HG02970 (cell line): Measurements from ENCODE around the gene TJP3.

Source experiments
- ATAC-seq: cut with Tn5 transposase; IDR thresholded peaks from one replicate; pipeline ENCODE4 v1.9.1; 2021; ENCODE audit warnings: mild to moderate bottlenecking, moderate library complexity, moderate number of reproducible peaks; ENCODE audit not compliant: unreplicated experiment, low FRiP score

Gene TJP3

DNA sequence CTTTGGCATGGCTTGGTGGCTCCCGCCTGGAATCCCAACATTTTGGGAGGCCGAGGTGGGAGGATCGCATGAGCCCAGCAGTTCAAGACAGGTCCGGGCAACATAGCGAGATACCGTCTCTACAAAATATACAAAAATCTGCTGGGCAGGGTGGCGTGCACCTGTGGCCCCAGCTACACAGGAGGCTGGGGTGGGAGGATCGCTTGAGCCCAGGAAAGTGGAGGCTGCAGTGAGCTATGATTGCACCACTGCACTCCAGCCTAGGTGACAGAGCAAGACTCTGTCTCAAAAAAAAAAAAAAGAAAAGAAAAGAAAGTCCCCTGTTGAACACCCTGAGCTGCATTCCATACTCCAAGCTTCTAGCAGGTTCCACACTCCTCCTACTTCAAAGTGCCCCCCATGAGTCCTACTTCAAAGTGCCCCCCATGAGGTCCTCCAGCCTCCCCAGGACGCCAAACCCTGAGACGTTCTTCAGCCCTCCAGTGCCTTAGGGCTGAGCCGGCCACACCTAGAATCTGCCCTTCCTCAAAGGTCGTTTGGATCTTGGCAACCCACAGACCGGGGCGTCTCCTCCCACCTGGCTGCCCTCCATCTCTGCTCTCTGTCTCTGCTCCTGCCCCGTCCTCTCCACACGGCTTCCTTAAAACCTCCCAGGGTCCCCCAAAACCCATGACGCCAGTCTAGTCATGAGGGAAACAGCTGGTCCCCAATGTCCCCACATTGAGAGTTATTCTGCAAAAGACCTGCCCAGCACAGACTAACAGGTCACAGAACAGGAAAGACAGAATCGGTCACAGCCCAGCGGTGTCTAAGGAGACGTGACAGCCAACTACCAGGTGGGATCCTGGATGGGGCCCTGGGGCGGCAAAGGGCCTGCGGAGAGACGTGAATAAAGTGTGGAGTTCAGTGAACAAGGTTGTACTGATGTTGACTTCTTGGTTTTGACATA is 4.8 kb downstream of the TJP3 start:
- ATAC-seq: no peak

DNA sequence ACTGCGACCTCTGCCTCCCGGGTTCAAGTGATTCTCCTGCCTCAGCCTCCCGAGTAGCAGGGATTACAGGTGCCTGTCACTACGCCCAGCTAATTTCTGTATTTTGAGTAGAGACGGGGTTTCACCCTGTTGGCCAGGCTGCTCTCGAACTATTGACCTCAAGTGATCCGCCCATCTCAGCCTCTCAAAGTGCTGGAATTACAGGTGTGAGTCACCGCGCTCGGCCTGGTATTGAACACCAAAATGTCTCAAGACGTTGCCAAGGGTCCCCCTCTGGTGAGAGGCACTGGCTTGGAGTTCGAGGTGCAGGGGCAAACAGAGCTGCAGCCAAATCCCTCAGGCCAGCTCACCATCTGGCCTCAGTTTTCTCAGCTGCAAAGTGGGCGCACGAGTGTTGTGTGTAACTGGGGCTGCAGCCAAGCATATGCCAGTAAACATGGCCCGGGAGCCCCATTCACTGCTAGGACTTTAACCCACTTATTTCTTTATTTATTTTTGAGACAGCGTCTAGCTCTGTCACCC is 8.0 kb downstream of the TJP3 start:
- ATAC-seq: no peak

DNA sequence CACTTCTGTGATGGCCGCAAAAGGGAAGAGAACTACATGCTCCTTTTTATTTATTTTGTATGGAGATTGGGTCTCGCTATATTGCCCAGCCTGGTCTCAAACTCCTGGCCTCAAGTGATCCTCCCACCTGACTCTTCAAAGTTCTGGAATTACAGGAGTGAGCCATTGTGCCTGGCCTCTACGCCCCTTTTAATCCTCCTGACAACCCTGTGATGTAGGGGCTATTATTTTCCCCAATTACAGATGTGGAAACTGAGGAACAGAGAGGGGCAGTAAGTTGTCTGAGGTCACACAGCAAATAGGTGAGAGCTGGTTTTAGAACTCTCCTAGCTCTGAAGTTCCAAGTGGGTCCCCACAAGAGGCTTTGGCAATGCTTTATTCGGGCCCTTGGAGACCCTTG is 11.7 kb downstream of the TJP3 start:
- no peak for ATAC-seq

DNA sequence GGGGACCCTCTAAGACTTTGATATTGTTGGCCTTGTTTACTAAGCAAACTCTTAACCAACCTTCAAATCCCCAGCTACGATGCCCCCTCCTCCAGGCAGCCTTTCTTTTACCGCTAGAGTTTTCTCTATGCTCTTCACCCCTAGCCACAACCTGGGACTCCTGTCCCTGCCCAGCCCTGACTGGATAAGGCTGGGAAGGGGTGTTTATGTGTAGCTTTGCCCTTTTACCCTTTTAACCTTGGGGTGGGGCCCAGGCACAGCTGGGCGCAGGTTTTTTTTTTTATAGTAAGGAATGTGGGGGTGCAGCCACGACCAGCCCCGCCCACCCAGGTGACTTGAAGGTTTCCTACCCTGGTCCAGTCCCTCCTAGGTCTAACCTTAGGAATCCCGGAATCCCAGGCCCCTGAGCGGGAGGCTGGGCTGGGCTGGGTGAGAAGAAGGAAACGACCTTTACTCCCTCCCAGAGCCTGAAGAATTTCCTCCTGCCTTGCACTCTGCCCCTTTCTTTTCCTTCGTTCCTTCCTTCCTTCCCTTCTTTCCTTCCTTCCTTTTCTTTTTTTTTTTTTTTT is 12.2 kb downstream of the TJP3 start:
- ATAC-seq: no peak

DNA sequence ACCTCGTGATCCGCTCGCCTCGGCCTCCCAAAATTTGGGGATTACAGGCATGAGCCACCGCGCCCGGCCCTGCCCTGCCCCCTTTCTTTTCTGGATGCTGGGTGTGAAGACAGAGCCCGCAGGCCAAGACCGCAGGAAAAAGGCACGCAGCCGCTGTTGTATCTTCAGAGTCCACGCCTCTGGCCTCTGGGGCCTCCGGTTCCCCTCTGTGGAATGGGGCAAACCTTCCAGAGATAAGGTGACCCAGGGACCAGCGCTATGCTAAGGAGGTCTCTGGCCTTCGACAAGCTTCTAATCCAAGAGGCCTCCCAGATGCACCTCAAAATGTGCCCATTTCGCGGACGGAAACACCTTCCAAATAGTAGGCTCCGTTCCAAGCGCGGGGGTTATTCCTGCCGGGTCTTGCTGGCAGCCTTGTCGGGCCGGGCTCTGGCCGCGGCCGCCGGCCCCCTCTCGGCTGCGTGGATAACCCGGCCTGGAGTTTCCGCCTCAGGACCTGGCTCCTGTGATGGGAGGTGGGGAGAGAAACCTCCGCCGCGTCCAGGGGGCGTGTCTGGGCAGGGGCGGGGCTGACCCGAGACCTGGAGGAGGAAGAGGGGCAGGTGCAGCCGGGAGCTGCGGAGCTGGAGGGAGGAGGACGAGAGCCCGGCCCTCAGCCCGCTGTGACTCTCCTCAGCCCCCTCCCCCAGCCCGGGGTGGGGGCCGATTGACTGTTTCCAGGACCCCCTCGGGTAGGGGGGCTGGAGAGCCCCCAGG is 13.1 kb downstream of the TJP3 start:
- ATAC-seq: no peak

- ATAC-seq: no peak
These were observed 13.8 kb downstream of the TJP3 start for GRCh38 chr19:3721887-3722442.

- ATAC-seq: no peak
These were observed 14.4 kb downstream of the TJP3 start for GRCh38 chr19:3722443-3723109.

DNA sequence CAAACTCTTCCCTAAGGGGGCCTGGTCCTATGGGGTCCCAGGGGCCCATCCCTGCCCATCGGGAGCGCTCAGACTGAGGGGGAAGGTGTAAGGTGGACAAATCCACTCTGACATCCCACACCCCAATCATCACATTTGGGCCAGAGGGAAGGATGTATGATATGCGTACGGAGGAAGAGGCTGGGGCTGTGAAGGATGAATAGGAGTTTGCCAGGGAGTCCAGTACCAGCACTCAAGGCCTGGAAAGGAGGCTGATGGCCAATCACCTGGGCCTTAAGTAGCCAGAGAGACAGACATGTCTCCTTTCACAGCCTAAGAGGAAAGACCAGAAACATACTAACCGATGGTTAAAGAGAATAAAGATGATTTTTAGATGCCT is 14.9 kb downstream of the TJP3 start:
- no peak for ATAC-seq

GRCh38 chr19:3723883-3724282 is 15.7 kb downstream of the TJP3 start:
- ATAC-seq: no peak

- no peak for ATAC-seq
These were observed 16.9 kb downstream of the TJP3 start for GRCh38 chr19:3725121-3725520.

- no peak for ATAC-seq
These were observed 17.6 kb downstream of the TJP3 start for GRCh38 chr19:3725640-3726310.

- ATAC-seq: no peak
These were observed 22.3 kb downstream of the TJP3 start for GRCh38 chr19:3730457-3730958.

GRCh38 chr19:3732108-3732507 is 23.9 kb downstream of the TJP3 start:
- ATAC-seq: no peak

GRCh38 chr19:3733549-3734309 is 25.5 kb downstream of the TJP3 start:
- no peak for ATAC-seq

DNA sequence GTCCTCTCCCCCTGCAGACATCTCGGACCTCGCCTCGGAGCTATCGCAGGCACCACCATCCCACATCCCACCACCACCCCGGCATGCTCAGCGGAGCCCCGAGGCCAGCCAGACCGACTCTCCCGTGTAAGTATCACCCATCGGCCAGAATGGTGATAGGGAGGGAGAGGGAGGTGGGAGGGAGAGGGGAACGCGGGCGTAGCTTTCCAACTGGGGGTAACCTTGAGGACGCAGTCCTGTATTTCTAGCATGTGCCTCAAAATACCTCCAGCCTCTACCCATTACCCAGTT is 26.1 kb downstream of the TJP3 start:
- ATAC-seq: no peak

- ATAC-seq: no peak
These were observed 28.0 kb downstream of the TJP3 start for GRCh38 chr19:3736106-3736724.

DNA sequence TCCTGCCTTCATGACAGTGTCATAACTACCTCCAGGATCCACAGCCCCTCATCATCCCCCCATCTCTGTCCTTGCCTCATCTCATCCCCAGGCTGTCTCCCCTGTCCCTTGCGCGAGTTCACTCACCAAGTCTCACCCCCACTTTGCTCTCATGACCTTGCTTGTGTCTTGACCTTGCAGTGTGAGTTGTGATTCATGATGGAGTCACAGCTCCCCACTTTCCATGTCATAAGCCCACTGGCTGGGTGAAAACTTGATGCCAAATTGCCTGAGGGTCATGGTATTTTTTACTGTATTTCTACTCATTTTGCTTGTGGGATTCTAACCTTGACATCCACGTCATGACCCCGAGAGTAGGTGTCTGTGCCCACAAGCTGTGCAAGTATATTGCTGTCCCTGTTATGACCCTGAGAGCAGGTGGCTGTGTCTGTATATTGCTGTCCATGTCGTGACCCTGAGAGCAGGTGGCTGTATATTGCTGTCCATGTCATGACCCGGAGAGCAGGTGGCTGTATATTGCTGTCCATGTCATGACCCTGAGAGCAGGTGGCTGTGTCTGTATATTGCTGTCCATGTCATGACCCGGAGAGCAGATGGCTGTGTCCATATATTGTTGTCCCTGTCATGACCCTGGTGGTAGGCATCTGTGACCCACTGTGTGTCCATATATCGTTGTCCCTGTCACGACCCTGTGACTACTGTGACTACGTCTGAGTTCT is 29.5 kb downstream of the TJP3 start:
- ATAC-seq: no peak
